MCF 10A (cell line): ENCODE data around the gene MAN1C1. TPM values are rescaled to one million over a fixed set of nuclear protein-coding genes. Genes with fewer than 3 reads are reported as not detected.
A peak's percentile ranks its signal among the peaks of the same experiment; 100 is the strongest.

Experiments used
- BruUV-seq: library from RNA; stranded (reverse); fragments of 400-500 nt; replicated peaks from 2 replicates; lab custom pipeline; 2021; lab: Mats Ljungman, UMichigan
- CTCF ChIA-PET: fragments of 300-600 bp; sonication (Branson Sonifier 250); formaldehyde crosslinking; extraction: SDS; loops from one replicate; lab custom pipeline; 2021; ENCODE audit warnings: antibody characterized with exemption, inconsistent platforms; lab: Yijun Ruan, JAX
- POLR2A ChIA-PET: fragments of 300-600, 350-650 bp; sonication (Branson Sonifier 250); formaldehyde crosslinking; extraction: SDS; loops from one replicate; lab custom pipeline; 2020; ENCODE audit warnings: antibody characterized with exemption, inconsistent platforms; lab: Yijun Ruan, JAX
- DNase-seq: peaks from one replicate; pipeline ENCODE4 v3.0.0-alpha.2; 2018; ENCODE audit not compliant: unreplicated experiment
- H3K27ac Mint-ChIP-seq: one replicate; pipeline ENCODE4 v1.8.0; 2022; ENCODE audit warnings: mild to moderate bottlenecking, low read depth, mixed read lengths; ENCODE audit not compliant: unreplicated experiment
- H3K27me3 Mint-ChIP-seq: one replicate; pipeline ENCODE4 v1.8.0; 2022; ENCODE audit warnings: mixed read lengths; ENCODE audit not compliant: insufficient read depth, unreplicated experiment
- H3K36me3 Mint-ChIP-seq: one replicate; pipeline ENCODE4 v1.8.0; 2022; ENCODE audit warnings: mild to moderate bottlenecking, moderate library complexity, mixed read lengths; ENCODE audit not compliant: insufficient read depth, unreplicated experiment
- H3K4me1 Mint-ChIP-seq: one replicate; pipeline ENCODE4 v1.8.0; 2022; ENCODE audit warnings: mixed read lengths; ENCODE audit not compliant: insufficient read depth, unreplicated experiment
- H3K4me3 Mint-ChIP-seq: one replicate; pipeline ENCODE4 v1.8.0; 2022; ENCODE audit warnings: mild to moderate bottlenecking, moderate library complexity, mixed read lengths; ENCODE audit not compliant: unreplicated experiment
- H3K9me3 Mint-ChIP-seq: one replicate; pipeline ENCODE4 v1.8.0; 2022; ENCODE audit warnings: mixed read lengths; ENCODE audit not compliant: unreplicated experiment
- intact Hi-C: fragments of 100-400 bp; cut with micrococcal nuclease; formaldehyde crosslinking; loops from 2 replicates; pipeline ENCODE4 v1.14.1; 2022
- total RNA-seq: library from RNA; stranded (reverse); gene quantifications from 2 replicates; pipeline ENCODE4 v1.2.3, GENCODE V29; 2022
- TF ChIP-seq, protein P1 (sequence below): fragments of 200-600 bp; IDR thresholded peaks from one replicate; pipeline ENCODE4 v1.8.0; 2022; ENCODE audit warnings: antibody characterized with exemption, mild to moderate bottlenecking; ENCODE audit not compliant: unreplicated experiment

Gene MAN1C1
- total RNA-seq, 1 experiment from 2014 or later = not detected

DNA sequence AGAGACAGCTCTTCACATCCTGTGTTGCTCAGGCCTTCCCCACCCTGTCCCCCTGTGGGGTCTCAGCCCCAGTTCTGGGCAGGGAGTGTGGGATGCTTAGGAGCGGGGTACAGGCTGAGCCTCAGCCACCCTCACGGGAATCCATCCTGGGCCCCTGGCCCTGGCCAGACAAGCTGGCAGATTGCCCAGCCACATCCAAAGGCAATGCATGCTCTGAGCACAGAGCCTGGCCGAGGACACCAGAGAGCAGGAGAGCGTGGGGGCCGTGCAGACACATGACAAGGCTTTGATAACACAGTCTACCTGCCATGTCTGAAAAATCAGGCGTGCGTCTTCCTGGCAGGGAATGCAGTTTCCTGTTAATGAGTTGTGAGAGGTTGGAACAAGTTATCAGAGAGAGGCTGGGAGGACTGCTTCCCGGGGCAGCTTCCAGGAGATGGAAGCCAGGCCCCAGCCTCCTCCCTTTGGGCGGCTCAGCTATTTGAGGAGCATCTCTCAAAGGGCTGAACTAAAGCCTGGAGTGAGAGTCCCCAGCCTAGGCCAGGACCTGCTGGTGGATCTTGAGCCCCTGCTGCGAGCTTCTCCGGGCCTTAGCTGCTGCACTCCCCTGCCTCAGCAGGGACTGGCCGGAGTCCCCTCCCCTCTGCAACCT, 111.2 kb downstream of the MAN1C1 start:
- no peak overlapping the region for H3K27ac Mint-ChIP-seq
- BruUV-seq = no TSS peak
- no peak for DNase-seq

DNA sequence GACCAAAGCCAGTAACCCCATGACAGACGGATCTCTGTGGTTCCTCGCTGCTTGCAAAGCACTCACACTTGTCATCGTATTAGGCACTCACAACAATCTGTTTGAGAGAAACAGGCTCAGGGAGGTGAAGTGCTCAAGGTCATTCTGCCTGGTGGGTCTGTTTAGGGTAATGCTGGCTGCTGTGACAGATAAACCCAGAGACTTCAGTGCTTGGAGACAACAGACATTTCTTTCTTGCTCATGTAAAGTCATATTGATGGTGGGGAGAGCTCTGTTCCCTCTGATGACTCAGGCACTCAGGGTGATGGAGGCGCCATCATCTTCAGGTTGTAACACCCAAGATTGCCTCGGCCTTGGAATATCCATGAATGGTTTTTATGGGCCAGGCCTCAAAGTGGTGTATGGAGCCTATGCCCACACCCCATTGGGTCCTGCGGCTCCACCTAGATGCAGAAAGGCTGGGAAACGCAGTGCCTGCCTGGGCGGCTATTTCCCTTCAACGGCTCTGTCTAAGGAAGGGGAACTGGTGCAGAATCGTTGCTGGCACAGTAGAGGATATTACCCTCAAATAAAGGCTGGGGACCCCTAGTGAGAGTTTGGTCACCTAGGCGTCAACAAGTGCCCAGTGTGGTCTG, 111.8 kb downstream of the MAN1C1 start:
- H3K9me3 Mint-ChIP-seq = no peaks in the 10 kb centered on the region
- CTCF ChIA-PET = interaction anchor here (0.5 kb wide), 1 partner anchor 129 kb away, joined by 4 read pairs; no protein-coding TSS in a partner anchor

More for the DNA sequence above, 111.2 kb downstream of the MAN1C1 start:
- Mint-ChIP-seq H3K36me3 (peaks cover 8% of the 10 kb centered on the region), H3K4me3 (no peak overlapping the region), H3K27me3 (peaks cover 27% of the 10 kb centered on the region), H3K4me1 (peaks cover 5% of the 10 kb centered on the region), H3K9me3 (no peaks in the 10 kb centered on the region)
- POLR2A ChIA-PET = no interaction called here
- intact Hi-C loops = no loop called here
- CTCF ChIA-PET = no interaction called here
- TF ChIP-seq, protein P1, sequence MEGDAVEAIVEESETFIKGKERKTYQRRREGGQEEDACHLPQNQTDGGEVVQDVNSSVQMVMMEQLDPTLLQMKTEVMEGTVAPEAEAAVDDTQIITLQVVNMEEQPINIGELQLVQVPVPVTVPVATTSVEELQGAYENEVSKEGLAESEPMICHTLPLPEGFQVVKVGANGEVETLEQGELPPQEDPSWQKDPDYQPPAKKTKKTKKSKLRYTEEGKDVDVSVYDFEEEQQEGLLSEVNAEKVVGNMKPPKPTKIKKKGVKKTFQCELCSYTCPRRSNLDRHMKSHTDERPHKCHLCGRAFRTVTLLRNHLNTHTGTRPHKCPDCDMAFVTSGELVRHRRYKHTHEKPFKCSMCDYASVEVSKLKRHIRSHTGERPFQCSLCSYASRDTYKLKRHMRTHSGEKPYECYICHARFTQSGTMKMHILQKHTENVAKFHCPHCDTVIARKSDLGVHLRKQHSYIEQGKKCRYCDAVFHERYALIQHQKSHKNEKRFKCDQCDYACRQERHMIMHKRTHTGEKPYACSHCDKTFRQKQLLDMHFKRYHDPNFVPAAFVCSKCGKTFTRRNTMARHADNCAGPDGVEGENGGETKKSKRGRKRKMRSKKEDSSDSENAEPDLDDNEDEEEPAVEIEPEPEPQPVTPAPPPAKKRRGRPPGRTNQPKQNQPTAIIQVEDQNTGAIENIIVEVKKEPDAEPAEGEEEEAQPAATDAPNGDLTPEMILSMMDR = no peak

DNA sequence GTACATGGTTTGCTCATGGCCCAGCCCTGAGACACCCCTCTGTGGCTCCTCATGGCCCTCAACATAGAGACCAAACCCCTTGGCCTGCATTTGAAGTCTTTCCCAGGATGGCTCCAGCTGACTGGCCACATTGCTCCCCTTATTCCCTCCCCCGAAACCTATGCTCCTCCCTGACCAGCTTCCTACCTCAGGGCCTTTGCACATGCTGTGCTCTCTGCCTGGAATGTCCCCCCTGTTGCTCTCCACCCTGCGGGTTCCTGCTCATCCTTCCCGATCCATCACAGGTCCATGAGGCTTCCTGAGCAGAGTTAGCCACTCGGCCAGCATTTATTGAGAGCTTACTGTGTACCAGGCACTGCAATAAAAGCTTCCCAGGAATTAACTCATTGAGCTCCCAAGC, 112.5 kb downstream of the MAN1C1 start:
- POLR2A ChIA-PET = no interaction called here
- H3K9me3 Mint-ChIP-seq = no peaks in the 10 kb centered on the region
- TF ChIP-seq, protein P1 = no peak
- BruUV-seq = no TSS peak
- H3K27ac Mint-ChIP-seq = peak overlapping the region; percentile 56
- H3K4me3 Mint-ChIP-seq = no peak overlapping the region
- H3K4me1 Mint-ChIP-seq = peaks cover 5% of the 10 kb centered on the region
- H3K27me3 Mint-ChIP-seq = peaks cover 14% of the 10 kb centered on the region
- CTCF ChIA-PET = interaction anchor here (0.5 kb wide), 2 partner anchors 34 to 130 kb away, joined by 3 to 4 read pairs; no protein-coding TSS in a partner anchor
- intact Hi-C loops = no loop called here
- DNase-seq = no peak
- H3K36me3 Mint-ChIP-seq = peaks cover 8% of the 10 kb centered on the region

More for the DNA sequence above, 111.8 kb downstream of the MAN1C1 start:
- no peak overlapping the region for H3K4me3 Mint-ChIP-seq
- TF ChIP-seq, protein P1 = no peak
- H3K4me1 Mint-ChIP-seq = peaks cover 5% of the 10 kb centered on the region
- no peak overlapping the region for H3K27ac Mint-ChIP-seq
- intact Hi-C loops = no loop called here
- peaks cover 20% of the 10 kb centered on the region for H3K27me3 Mint-ChIP-seq
- DNase-seq = no peak
- POLR2A ChIA-PET = no interaction called here
- peaks cover 8% of the 10 kb centered on the region for H3K36me3 Mint-ChIP-seq
- no TSS peak for BruUV-seq
